BE2C (cell line): ENCODE measurements around the gene SRRM1.

ENCODE experiments used
- DNase-seq: peaks from one replicate; pipeline ENCODE4 v3.0.0-alpha.2; 2020
- H3K27me3 ChIP-seq: fragments of 250-450 bp; sonication (Bioruptor Pico); 2 replicates; pipeline ENCODE4 v1.5.1; 2020; ENCODE audit warnings: mild to moderate bottlenecking
- H3K36me3 ChIP-seq: fragments of 250-450 bp; sonication (Bioruptor Pico); 2 replicates; pipeline ENCODE4 v1.5.1; 2020; ENCODE audit warnings: mild to moderate bottlenecking
- H3K4me1 ChIP-seq: fragments of 250-450 bp; sonication (Bioruptor Pico); 2 replicates; pipeline ENCODE4 v1.5.1; 2020
- H3K4me3 ChIP-seq: 2 replicates; pipeline ENCODE4 v1.5.1; 2011; ENCODE audit warnings: low read depth, low read length
- H3K9me3 ChIP-seq: fragments of 250-450 bp; sonication (Bioruptor Pico); 2 replicates; pipeline ENCODE4 v1.5.1; 2020
- TF ChIP-seq, protein P1 (sequence below): IDR thresholded peaks from 2 replicates; pipeline ENCODE4 v1.5.1; 2012; ENCODE audit warnings: mild to moderate bottlenecking, low read depth, low read length

Gene SRRM1

DNA sequence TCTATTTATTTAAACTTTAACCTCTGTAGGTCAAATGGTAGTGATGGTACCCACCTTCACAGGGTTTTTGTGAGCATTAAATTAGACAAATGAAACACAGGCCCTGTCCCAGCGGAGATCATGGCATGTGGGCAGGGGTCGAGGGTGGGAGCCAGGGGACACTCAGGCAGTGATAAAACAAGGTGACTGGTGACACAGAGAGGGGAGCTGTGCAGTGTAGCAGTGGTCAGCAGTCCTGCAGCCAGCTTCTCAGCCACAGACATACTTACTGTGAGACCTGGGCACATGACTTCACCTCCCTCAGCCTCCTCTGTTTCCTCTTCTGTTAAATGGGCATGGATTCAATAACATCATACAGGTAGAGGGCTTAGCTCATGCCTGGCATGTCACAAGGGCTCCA, 44.9 kb downstream of the SRRM1 start:
- DNase-seq = no peak
- Histone ChIP-seq H3K9me3 (no peaks in the 10 kb centered on the region), H3K36me3 (no peaks in the 10 kb centered on the region), H3K27me3 (no peaks in the 10 kb centered on the region), H3K4me1 (peaks cover 3% of the 10 kb centered on the region), H3K4me3 (no peak overlapping the region)
- TF ChIP-seq, protein P1, sequence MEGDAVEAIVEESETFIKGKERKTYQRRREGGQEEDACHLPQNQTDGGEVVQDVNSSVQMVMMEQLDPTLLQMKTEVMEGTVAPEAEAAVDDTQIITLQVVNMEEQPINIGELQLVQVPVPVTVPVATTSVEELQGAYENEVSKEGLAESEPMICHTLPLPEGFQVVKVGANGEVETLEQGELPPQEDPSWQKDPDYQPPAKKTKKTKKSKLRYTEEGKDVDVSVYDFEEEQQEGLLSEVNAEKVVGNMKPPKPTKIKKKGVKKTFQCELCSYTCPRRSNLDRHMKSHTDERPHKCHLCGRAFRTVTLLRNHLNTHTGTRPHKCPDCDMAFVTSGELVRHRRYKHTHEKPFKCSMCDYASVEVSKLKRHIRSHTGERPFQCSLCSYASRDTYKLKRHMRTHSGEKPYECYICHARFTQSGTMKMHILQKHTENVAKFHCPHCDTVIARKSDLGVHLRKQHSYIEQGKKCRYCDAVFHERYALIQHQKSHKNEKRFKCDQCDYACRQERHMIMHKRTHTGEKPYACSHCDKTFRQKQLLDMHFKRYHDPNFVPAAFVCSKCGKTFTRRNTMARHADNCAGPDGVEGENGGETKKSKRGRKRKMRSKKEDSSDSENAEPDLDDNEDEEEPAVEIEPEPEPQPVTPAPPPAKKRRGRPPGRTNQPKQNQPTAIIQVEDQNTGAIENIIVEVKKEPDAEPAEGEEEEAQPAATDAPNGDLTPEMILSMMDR = no peak

DNA sequence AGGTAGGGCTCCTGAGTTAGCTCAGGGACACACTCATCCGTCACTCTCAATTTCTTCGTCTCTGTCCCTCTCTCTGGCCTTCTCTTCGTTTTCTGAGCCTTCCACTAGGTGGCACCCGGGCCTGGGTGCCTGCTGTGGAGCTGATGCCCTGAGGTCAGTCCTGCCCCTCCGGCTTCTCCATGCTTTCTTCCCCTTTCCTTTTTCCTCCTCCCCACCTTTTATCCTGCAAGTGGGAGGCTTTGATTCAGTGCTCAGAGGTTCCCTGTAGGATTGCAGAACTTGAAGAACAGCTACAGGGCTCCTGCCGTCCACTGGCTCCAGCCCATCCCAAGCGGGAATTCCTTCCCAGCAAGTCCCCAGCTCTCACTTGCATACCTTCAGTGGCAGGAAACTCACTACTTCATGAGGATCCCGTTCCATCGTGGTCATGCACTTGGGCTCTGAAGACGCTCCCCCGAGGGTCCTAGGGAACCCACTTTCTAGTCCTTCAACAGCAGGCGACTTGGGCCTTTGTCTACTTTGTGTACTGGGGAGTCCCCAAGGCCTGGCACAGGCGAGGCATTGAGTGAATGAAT, 45.6 kb downstream of the SRRM1 start:
- Histone ChIP-seq H3K9me3 (no peaks in the 10 kb centered on the region), H3K4me1 (peaks cover 3% of the 10 kb centered on the region), H3K36me3 (no peaks in the 10 kb centered on the region), H3K4me3 (no peak overlapping the region), H3K27me3 (no peaks in the 10 kb centered on the region)
- peak; percentile 71 for DNase-seq
- TF ChIP-seq, protein P1 = peak; percentile 81

DNA sequence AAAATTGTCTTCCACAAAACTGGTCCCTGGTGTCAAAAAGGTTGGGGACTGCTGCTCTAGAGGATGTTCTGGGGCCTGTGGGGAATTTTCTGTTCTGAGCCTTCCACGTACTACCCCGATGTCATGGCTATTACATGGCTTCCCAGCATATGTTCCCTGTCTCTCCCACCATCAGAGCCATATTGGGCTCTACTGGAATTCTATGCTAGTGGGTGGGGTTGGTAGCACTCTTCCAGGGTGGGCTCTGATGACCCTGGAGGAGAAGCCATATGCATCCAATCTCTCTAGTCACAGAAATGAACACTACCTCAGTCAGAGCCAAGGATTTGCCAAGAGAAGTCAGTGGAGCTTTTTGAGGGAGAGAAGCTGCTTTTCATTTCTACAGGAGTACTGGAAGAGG, 47.9 kb downstream of the SRRM1 start:
- DNase-seq = no peak
- TF ChIP-seq, protein P1 = no peak
- H3K4me3 ChIP-seq = no peak overlapping the region
- no peaks in the 10 kb centered on the region for H3K9me3 ChIP-seq
- H3K4me1 ChIP-seq = peaks cover 3% of the 10 kb centered on the region
- H3K36me3 ChIP-seq = no peaks in the 10 kb centered on the region
- H3K27me3 ChIP-seq = no peaks in the 10 kb centered on the region

DNA sequence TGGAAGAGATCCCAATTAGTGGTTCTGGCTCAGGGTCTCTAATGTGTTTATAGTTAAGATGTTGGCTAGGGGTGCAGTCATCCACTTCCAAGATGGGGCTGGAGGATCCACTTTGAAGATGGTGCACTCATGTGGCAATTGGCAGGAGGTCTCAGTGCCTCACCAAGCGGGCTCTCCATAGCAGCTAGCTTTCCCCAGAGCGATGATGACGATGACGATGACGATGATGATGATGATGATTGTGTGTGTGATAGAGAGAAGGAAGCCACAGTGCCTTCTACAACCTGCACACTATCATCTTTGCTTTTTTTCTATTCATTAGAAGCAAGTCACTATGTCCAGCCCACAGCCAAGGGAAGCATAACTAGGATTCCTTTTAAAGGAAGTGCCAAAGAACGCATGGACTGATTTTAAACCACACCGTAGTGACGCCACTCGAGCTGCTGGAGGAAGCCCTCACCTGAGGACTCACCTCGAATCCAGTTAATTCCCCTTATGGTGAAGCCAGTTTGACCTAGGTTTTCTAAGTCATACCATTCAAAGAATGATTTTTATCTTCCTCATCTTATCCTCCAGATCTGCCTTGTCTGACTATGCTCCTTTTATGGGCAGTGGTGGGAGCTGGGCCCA, 49.4 kb downstream of the SRRM1 start:
- no peak for DNase-seq
- Histone ChIP-seq H3K4me1 (peaks cover 3% of the 10 kb centered on the region), H3K4me3 (no peak overlapping the region), H3K9me3 (no peaks in the 10 kb centered on the region), H3K36me3 (no peaks in the 10 kb centered on the region), H3K27me3 (no peaks in the 10 kb centered on the region)
- TF ChIP-seq, protein P1 = no peak

DNA sequence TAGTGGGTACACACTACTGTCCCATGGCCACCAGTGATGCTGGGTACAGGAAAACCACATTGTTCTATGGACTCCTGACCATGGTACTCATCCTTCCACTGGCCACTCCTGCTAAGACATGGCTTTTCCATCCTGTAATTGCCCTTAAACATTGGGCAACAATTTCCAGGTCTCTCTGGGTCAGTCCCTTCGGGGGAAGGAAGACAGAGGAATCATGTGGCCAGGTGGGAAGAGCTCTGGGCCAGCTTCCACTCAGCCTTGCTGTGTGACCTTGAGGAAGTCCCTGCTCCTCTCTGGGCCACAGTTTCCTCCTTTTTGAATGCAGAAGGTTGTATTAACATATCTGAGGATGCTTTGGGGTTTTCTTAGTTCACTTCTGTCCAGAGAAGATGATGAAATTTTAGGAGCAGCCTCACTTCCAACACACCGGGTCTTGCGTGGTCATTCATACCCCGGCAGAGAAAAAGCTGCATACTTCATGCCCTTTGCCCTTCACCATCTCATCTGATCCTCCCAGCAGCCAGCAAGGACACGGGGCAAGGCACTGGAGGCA, 50.8 kb downstream of the SRRM1 start:
- Histone ChIP-seq H3K36me3 (no peaks in the 10 kb centered on the region), H3K9me3 (no peaks in the 10 kb centered on the region), H3K4me1 (peaks cover under 1% of the 10 kb centered on the region), H3K4me3 (no peak overlapping the region), H3K27me3 (no peaks in the 10 kb centered on the region)
- DNase-seq = no peak
- TF ChIP-seq, protein P1 = no peak

DNA sequence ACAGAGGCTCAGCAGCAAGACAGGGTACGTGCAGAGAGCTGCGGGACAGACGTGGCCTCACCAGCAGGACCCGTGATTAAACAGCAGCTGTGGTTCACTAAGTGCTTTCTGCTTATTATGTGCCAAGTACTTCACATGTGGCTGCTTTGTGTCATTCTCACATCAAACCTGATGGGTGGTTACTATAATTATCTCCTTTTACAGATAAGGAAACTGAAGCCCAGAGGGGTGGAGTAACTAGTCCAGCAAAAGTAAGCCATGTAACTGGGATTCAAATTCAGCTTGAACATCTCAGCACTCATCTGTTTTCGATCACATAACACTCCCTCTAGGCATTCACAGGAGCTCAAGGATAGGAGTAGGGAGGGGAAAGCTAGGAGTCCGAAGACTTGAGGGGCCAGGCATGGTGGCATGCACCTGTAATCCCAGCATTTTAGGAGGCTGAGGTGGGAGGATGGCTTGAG, 51.3 kb downstream of the SRRM1 start:
- Histone ChIP-seq H3K27me3 (no peaks in the 10 kb centered on the region), H3K4me1 (no peaks in the 10 kb centered on the region), H3K9me3 (no peaks in the 10 kb centered on the region), H3K36me3 (no peaks in the 10 kb centered on the region), H3K4me3 (no peak overlapping the region)
- peak; percentile 43 for DNase-seq
- TF ChIP-seq, protein P1 = no peak
